Ectodermal cell (in vitro differentiated cells): ENCODE measurements around the gene MARS1.
"Not testable (repeated sequence)": the region's sequence is repeated elsewhere in the genome, so short reads cannot be mapped to it uniquely, and the experiment has no call there.

ENCODE experiments used
- H3K27ac ChIP-seq: 2 replicates; pipeline ENCODE4 v1.7.0; 2013; ENCODE audit warnings: mild to moderate bottlenecking, low read depth, low read length; ENCODE audit not compliant: insufficient read depth, poor library complexity, severe bottlenecking
- H3K27me3 ChIP-seq: 2 replicates; pipeline ENCODE4 v1.7.0; 2013; ENCODE audit warnings: mild to moderate bottlenecking, low read length; ENCODE audit not compliant: insufficient read depth, control insufficient read depth, poor library complexity, severe bottlenecking
- H3K36me3 ChIP-seq: one replicate; pipeline ENCODE4 v1.7.0; 2013; ENCODE audit warnings: low read length; ENCODE audit not compliant: control insufficient read depth, insufficient read depth
- H3K4me1 ChIP-seq: one replicate; pipeline ENCODE4 v1.7.0; 2013; ENCODE audit warnings: low read length; ENCODE audit not compliant: control insufficient read depth, insufficient read depth
- H3K4me3 ChIP-seq: 2 replicates; pipeline ENCODE4 v1.7.0; 2013; ENCODE audit warnings: low read depth, low read length, control low read depth; ENCODE audit not compliant: insufficient read depth
- H3K9me3 ChIP-seq: 2 replicates; pipeline ENCODE4 v1.7.0; 2013; ENCODE audit warnings: mild to moderate bottlenecking, low read length, moderate library complexity; ENCODE audit not compliant: control insufficient read depth
- WGBS, 2 experiments: methylation state at CpG; one replicate each; pipeline ENCODE4 v1.1.7; 2013; ENCODE audit warnings: missing lambda C conversion rate in 2 of 2; 5-methylcytosine and 5-hydroxymethylcytosine counted together

MARS1 gene

DNA sequence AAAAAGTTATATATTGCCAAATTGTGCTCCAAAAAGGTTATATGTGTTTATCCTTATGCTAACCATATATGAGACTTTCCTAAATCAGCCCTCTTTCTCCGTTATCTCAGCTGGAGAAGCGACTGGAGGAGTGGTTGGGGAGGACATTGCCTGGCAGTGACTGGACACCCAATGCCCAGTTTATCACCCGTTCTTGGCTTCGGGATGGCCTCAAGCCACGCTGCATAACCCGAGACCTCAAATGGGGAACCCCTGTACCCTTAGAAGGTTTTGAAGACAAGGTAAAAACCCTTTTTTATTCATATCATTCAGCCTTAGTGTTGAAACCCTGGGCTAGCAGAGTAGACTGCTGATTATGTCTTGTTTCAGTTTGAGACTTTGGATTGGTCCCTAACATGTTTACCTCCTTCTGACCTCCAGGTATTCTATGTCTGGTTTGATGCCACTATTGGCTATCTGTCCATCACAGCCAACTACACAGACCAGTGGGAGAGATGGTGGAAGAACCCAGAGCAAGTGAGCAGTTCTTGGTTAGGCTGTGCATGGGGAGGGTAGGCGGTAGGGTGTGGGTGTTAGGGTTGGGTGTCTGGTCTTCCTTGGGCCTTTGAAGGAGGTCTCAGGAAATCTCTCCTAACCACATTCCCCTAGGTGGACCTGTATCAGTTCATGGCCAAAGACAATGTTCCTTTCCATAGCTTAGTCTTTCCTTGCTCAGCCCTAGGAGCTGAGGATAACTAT is 23.9 kb downstream of the MARS1 start:
- Histone ChIP-seq H3K27ac (no peak overlapping the region), H3K9me3 (no peaks in the 10 kb centered on the region), H3K4me3 (no peak overlapping the region), H3K27me3 (no peaks in the 10 kb centered on the region), H3K36me3 (peaks cover 54% of the 10 kb centered on the region), H3K4me1 (no peaks in the 10 kb centered on the region)
- 95 to 96% methylated on average over 7 of the region's 7 CpGs for WGBS, 2 experiments

DNA sequence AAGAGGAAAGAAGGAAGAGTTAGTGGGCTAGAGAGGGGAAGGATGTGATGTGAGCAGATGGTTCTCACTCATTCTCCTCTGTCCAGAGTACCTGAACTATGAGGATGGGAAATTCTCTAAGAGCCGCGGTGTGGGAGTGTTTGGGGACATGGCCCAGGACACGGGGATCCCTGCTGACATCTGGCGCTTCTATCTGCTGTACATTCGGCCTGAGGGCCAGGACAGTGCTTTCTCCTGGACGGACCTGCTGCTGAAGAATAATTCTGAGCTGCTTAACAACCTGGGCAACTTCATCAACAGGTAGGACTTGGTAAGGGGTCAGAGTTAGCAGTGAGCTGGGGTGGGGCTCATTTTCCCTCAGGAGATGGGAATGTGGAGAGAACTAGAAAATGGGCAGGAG is 24.8 kb downstream of the MARS1 start:
- H3K36me3 ChIP-seq: peaks cover 55% of the 10 kb centered on the region
- H3K4me3 ChIP-seq: no peak overlapping the region
- H3K4me1 ChIP-seq: no peaks in the 10 kb centered on the region
- H3K9me3 ChIP-seq: no peaks in the 10 kb centered on the region
- 95 to 96% methylated on average over 6 of the region's 6 CpGs for WGBS, 2 experiments
- no peak overlapping the region for H3K27ac ChIP-seq
- no peaks in the 10 kb centered on the region for H3K27me3 ChIP-seq

DNA sequence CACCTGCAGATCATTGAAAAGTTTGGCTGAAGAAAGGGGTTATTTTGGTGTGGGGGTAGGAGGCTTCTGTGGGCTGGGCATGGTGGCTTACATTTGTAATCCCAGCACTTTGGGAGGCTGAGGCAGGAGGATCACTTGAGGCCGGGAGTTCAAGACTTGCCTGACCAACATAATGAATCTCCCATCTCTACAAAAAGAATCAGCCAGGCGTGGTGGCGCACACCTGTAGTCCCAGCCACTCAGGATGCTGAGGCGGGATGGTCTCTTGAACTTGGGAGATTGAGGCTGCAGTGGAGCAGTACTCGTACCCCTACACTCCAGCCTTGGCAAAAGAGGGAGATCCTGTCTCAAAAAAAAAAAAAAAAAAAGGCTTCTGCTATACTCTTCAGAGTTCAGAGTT is 25.4 kb downstream of the MARS1 start:
- no peak overlapping the region for H3K4me3 ChIP-seq
- 92 to 95% methylated on average over 5 of the region's 5 CpGs for WGBS, 2 experiments
- no peaks in the 10 kb centered on the region for H3K4me1 ChIP-seq
- peaks cover 55% of the 10 kb centered on the region for H3K36me3 ChIP-seq
- H3K9me3 ChIP-seq: no peaks in the 10 kb centered on the region
- H3K27ac ChIP-seq: no peak overlapping the region
- H3K27me3 ChIP-seq: no peaks in the 10 kb centered on the region

DNA sequence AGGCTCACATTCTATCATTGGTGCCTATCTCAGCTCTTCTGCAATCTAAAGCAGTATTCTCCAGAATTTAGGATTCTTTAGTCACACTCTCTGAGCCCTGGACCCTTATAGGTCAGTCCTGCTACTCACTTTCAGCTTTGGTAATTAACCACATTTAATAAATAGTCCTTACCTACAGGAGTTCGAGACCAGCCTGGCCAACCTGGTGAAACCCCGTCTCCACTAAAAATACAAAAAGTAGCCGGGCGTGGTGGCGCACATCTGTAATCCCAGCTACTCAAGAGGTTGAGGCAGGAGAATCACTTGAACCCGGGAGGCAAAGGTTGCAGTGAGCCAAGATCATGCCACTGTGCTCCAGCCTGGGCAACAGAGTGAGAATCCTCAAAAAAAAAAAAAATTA is 25.8 kb downstream of the MARS1 start:
- H3K27me3 ChIP-seq, H3K4me1 ChIP-seq, H3K27ac ChIP-seq, H3K4me3 ChIP-seq, H3K9me3 ChIP-seq: not testable (repeated sequence)
- peaks cover 55% of the 10 kb centered on the region for H3K36me3 ChIP-seq
- WGBS, 2 experiments: 93 to 94% methylated on average over 6 of the region's 6 CpGs

DNA sequence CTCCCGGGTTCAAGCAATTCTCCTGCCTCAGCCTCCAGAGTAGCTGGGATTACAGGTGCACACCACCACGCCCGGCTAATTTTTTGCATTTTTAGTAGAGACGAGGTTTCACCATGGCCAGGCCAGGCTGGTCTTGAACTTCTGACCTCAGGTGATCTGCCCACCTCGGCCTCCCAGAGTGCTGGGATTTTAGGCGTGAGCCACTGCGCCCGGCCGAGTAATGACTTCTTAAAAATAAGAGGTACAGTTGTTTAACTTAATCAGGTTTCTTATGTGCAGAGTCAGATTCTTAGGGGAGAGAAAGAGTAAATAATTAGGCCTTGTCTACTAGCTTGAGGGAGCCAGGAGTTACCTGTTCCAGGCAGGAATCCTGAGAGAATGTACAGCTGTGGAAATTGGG is 26.4 kb downstream of the MARS1 start:
- H3K4me3 ChIP-seq, H3K27ac ChIP-seq, H3K27me3 ChIP-seq, H3K4me1 ChIP-seq, H3K9me3 ChIP-seq: not testable (repeated sequence)
- 96 to 97% methylated on average over 9 of the region's 9 CpGs for WGBS, 2 experiments
- H3K36me3 ChIP-seq: peaks cover 51% of the 10 kb centered on the region

DNA sequence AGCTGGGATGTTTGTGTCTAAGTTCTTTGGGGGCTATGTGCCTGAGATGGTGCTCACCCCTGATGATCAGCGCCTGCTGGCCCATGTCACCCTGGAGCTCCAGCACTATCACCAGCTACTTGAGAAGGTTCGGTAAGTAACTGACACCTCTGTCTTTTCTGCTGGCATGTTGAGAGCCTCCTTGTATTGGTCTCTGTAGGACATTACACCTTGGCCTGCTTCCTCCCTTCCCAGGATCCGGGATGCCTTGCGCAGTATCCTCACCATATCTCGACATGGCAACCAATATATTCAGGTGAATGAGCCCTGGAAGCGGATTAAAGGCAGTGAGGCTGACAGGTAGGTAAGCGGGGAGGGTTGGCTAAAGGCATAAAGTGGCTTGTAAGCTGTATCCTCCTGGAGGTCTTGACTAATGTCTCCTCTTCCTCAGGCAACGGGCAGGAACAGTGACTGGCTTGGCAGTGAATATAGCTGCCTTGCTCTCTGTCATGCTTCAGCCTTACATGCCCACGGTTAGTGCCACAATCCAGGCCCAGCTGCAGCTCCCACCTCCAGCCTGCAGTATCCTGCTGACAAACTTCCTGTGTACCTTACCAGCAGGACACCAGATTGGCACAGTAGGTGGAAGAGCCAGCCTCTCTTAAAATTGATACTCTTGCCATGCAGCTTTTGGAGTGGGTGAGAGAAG is 27.0 kb downstream of the MARS1 start:
- Histone ChIP-seq H3K36me3 (peaks cover 45% of the 10 kb centered on the region), H3K4me3 (no peak overlapping the region), H3K27me3 (no peaks in the 10 kb centered on the region), H3K9me3 (no peaks in the 10 kb centered on the region), H3K27ac (no peak overlapping the region), H3K4me1 (peaks cover 4% of the 10 kb centered on the region)
- 94 to 95% methylated on average over 9 of the region's 9 CpGs for WGBS, 2 experiments

DNA sequence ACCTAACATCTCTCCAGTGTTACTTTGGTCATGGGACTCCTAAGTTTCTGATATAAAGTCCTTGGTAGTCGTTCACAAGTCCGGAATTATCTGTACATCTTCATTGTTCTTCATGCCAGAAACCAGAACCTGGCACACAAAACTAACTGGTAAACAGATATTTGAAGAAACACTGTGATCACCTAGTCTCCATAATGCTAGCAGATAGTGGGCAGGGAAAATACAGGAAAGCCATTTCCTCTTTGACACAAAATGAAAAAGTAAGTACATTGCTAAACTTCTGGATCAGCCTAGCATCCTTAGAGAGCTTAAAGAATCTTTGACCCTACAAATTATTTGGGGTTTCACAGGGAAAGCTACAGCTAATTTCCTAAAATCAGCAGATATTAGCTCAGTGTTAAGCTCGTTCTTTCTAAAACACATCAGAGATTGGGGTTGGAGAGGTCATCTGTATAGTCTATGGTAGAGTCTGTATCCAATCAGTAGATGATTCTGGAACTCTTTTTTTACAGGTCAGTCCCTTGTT is 27.6 kb downstream of the MARS1 start:
- no peak overlapping the region for H3K4me3 ChIP-seq
- H3K9me3 ChIP-seq: no peaks in the 10 kb centered on the region
- no peak overlapping the region for H3K27ac ChIP-seq
- WGBS, 2 experiments: 93% methylated on average over 3 of the region's 3 CpGs
- H3K4me1 ChIP-seq: peaks cover 4% of the 10 kb centered on the region
- peaks cover 45% of the 10 kb centered on the region for H3K36me3 ChIP-seq
- H3K27me3 ChIP-seq: no peaks in the 10 kb centered on the region

DNA sequence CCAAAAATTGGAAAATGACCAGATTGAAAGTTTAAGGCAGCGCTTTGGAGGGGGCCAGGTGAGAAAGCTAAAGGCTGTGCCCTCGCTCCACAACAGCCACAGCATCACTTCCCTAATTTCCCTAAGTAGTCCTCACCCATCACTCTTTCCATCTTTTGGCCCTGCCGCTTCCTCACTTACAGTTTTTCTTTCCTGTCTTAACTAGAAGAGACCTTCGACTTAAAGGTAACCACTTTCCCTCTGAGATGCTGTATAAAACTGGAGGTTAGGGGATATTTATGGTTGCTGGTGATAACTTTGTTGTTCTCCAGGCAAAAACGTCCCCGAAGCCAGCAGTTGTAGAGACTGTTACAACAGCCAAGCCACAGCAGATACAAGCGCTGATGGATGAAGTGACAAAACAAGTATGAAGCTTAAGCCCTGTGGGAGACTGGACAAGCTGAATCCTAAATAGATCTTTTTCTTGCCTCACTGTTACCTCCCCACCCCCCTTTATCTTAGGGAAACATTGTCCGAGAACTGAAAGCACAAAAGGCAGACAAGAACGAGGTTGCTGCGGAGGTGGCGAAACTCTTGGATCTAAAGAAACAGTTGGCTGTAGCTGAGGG is 28.2 kb downstream of the MARS1 start:
- Histone ChIP-seq H3K4me3 (no peak overlapping the region), H3K36me3 (peaks cover 40% of the 10 kb centered on the region), H3K9me3 (no peaks in the 10 kb centered on the region), H3K4me1 (peaks cover 4% of the 10 kb centered on the region), H3K27me3 (no peaks in the 10 kb centered on the region), H3K27ac (no peak overlapping the region)
- 96 to 97% methylated on average over 11 of the region's 11 CpGs for WGBS, 2 experiments

DNA sequence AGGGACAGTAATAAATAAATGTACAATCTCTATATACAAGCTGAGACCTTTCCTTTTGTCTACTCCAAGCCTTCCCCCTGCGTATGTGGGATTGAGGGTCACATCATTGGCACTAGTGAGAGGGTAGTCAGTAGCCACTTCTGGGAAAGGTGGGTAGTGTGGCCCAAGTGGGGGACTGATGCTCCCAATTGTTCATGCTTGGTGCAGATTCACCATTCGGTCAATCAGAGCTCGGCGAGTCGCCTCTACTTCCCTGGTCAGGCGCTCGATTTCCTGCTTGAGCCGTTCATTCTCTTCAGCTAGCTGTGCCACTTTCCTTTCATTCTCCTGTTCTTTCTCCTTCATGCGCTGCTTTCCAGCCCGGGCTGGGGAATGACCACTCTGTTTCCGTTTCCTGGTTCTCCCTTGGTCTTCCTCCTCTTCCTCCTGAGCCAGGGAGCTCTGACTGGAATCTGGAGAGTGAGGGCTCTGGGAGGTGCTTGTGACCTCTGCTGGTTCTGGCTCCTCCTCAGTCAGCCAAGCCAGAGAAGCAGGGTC is 28.8 kb downstream of the MARS1 start:
- peaks cover 36% of the 10 kb centered on the region for H3K36me3 ChIP-seq
- WGBS, 2 experiments: 93 to 95% methylated on average over 11 of the region's 11 CpGs
- no peak overlapping the region for H3K27ac ChIP-seq
- H3K4me1 ChIP-seq: peaks cover 6% of the 10 kb centered on the region
- no peaks in the 10 kb centered on the region for H3K9me3 ChIP-seq
- H3K27me3 ChIP-seq: no peaks in the 10 kb centered on the region
- H3K4me3 ChIP-seq: no peak overlapping the region

DNA sequence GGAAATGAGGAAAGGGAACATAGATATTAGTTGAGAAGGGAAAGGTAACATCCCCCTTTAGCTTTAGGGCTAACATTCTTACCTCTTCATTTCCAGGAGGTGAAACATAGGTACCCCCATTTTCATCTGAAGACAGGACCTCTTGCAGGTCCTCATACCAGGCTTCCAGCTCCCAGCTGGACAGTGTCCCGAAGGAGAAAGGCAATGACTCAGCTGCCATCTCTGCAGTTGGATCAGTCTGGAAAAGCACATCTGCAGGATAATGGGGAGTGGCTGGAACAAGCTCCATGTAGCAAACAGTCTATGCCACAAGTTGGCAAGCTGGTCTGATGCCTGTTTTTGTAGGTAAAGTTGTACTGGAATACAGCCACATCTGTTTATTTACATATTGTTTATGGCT is 29.3 kb downstream of the MARS1 start:
- Histone ChIP-seq H3K9me3 (no peaks in the 10 kb centered on the region), H3K36me3 (peaks cover 31% of the 10 kb centered on the region), H3K27me3 (no peaks in the 10 kb centered on the region), H3K4me1 (peaks cover 11% of the 10 kb centered on the region), H3K27ac (no peak overlapping the region), H3K4me3 (no peak overlapping the region)
- WGBS, 2 experiments: 94 to 100% methylated on average over 1 of the region's 1 CpG
